Common myeloid progenitor, CD34-positive (primary cell): ENCODE data around the gene RANGAP1. TPM values are rescaled to one million over a fixed set of nuclear protein-coding genes. Genes with fewer than 3 reads are reported as not detected.

Experiments
- CTCF ChIA-PET: fragments of 350-600 bp; sonication (Branson Sonifier 250); formaldehyde crosslinking; loops from one replicate; lab custom pipeline; 2021; ENCODE audit warnings: antibody characterized with exemption; lab: Charles Lee
- POLR2A ChIA-PET: fragments of 350-600 bp; sonication (Branson Sonifier 250); formaldehyde crosslinking; loops from one replicate; lab custom pipeline; 2021; ENCODE audit warnings: antibody characterized with exemption; lab: Charles Lee
- DNase-seq, 3 donors: peaks; one replicate each; pipeline versions ENCODE4 v3.0.0 to v3.0.0-alpha.2; 2013
- H3K27ac ChIP-seq, 2 experiments: 1 replicate in 1 of 2; 2 replicates in 1 of 2; pipeline ENCODE4 v1.7.0; 2013; ENCODE audit warnings: inconsistent platforms in 2 of 2, low read length in 2 of 2, mild to moderate bottlenecking in 2 of 2, low read depth in 1 of 2, moderate library complexity in 1 of 2; ENCODE audit not compliant: severe bottlenecking in 2 of 2, insufficient read depth in 1 of 2, poor library complexity in 1 of 2
- H3K27me3 ChIP-seq, 5 experiments: replicated peaks in 2 of 5; 1 replicate in 3 of 5; 2 replicates in 2 of 5; pipeline versions ENCODE4 v1.6.1 to v1.7.0; 2013; ENCODE audit warnings: low read length in 4 of 5, mild to moderate bottlenecking in 2 of 5, moderate library complexity in 2 of 5, inconsistent platforms in 1 of 5; ENCODE audit not compliant: insufficient read depth in 5 of 5, control insufficient read depth in 4 of 5
- H3K36me3 ChIP-seq, 4 experiments: 1 replicate in 2 of 4; 2 replicates in 2 of 4; pipeline versions ENCODE4 v1.6.1 to v1.7.0; 2013; ENCODE audit warnings: low read length in 3 of 4, control low read depth in 1 of 4, mild to moderate bottlenecking in 1 of 4; ENCODE audit not compliant: control insufficient read depth in 4 of 4, insufficient read depth in 4 of 4
- H3K4me1 ChIP-seq, 4 experiments: 1 replicate in 3 of 4; 2 replicates in 1 of 4; pipeline versions ENCODE4 v1.6.1 to v1.7.1; 2013; ENCODE audit warnings: low read length in 3 of 4, mild to moderate bottlenecking in 3 of 4, control low read depth in 1 of 4, inconsistent platforms in 1 of 4, moderate library complexity in 1 of 4; ENCODE audit not compliant: control insufficient read depth in 4 of 4, insufficient read depth in 4 of 4; ENCODE audit errors: control extremely low read depth in 1 of 4
- H3K4me3 ChIP-seq, 7 experiments: 1 replicate in 4 of 7; 2 replicates in 3 of 7; pipeline versions ENCODE4 v1.5.1 to v1.7.0; 2013; ENCODE audit warnings: mild to moderate bottlenecking in 7 of 7, low read length in 6 of 7, moderate library complexity in 6 of 7, inconsistent platforms in 2 of 7, low read depth in 2 of 7, control low read depth in 1 of 7; ENCODE audit not compliant: insufficient read depth in 4 of 7, control insufficient read depth in 1 of 7; ENCODE audit errors: extremely low read depth in 1 of 7
- H3K9me3 ChIP-seq, 5 experiments: 1 replicate in 4 of 5; 2 replicates in 1 of 5; pipeline versions ENCODE4 v1.6.1 to v1.7.1; 2013; ENCODE audit warnings: low read length in 4 of 5, mild to moderate bottlenecking in 2 of 5, inconsistent platforms in 1 of 5, low read depth in 1 of 5, moderate library complexity in 1 of 5; ENCODE audit not compliant: control insufficient read depth in 4 of 5, insufficient read depth in 2 of 5; ENCODE audit errors: control extremely low read depth in 1 of 5
- WGBS: methylation state at CpG from one replicate; pipeline ENCODE4 v1.1.5; 2013; ENCODE audit not compliant: insufficient coverage; 5-methylcytosine and 5-hydroxymethylcytosine counted together
- polyA plus RNA-seq: library from polyadenylated mRNA; unstranded; fragments of 120-200 nt; gene quantifications from one replicate; pipeline ENCODE4 v1.2.1, GENCODE V29; 2013

Gene RANGAP1
- polyA plus RNA-seq = 32.3 TPM

GRCh38 chr22:41285820-41286638 is at the start of gene RANGAP1:
TSS of gene RANGAP1 (minus strand) at chr22:41286187. CDS start at chr22:41281044, 5,143 bp downstream.
- H3K4me3 ChIP-seq = peak within 1 kb of the TSS; percentile 80 to 95 (median 89)
- peaks cover 0 to 23% (median 13%) of the 10 kb centered on the region in 4 experiments for H3K36me3 ChIP-seq
- peaks cover 12 to 33% (median 28%) of the 10 kb centered on the region in 4 experiments for H3K4me1 ChIP-seq
- under 1% methylated on average over 71 of the region's 77 CpGs for WGBS
- H3K9me3 ChIP-seq = no peaks in the 10 kb centered on the region
- ChIA-PET CTCF (interaction anchor here (1.3 kb wide), 1 partner anchor 17 kb away, joined by 3 read pairs; no protein-coding TSS in a partner anchor), POLR2A (interaction anchor here (0.6 to 1.7 kb wide), 4 partner anchors 13 to 188 kb away, joined by 3 to 9 read pairs (median 4); partner anchors contain the start of gene ZC3H7B)
- H3K27ac ChIP-seq = peak within 1 kb of the TSS; percentile 67 to 86
- DNase-seq = peak; percentile 98 to 100 (median 99)
- H3K27me3 ChIP-seq = no peaks in the 10 kb centered on the region

GRCh38 chr22:41334951-41335635 is 49.1 kb upstream of the RANGAP1 start:
- Histone ChIP-seq H3K4me1 (no peaks in the 10 kb centered on the region), H3K27ac (no peak overlapping the region), H3K9me3 (no peaks in the 10 kb centered on the region), H3K27me3 (no peaks in the 10 kb centered on the region), H3K36me3 (peaks cover 5 to 71% (median 53%) of the 10 kb centered on the region in 4 experiments), H3K4me3 (no peak overlapping the region)
- 95% methylated on average over 8 of the region's 11 CpGs for WGBS
- ChIA-PET POLR2A (no interaction called here), CTCF (interaction anchor here (2.2 kb wide), 1 partner anchor 9 kb away, joined by 8 read pairs; no protein-coding TSS in a partner anchor)
- DNase-seq = no peak

GRCh38 chr22:41334215-41334614 is 48.2 kb upstream of the RANGAP1 start:
- no peaks in the 10 kb centered on the region for H3K27me3 ChIP-seq
- ChIA-PET CTCF (interaction anchor here (2.2 kb wide), 1 partner anchor 10 kb away, joined by 8 read pairs; no protein-coding TSS in a partner anchor), POLR2A (no interaction called here)
- H3K9me3 ChIP-seq = no peaks in the 10 kb centered on the region
- H3K4me1 ChIP-seq = no peaks in the 10 kb centered on the region
- DNase-seq = no peak
- no peak overlapping the region for H3K27ac ChIP-seq
- no peak overlapping the region for H3K4me3 ChIP-seq
- 100% methylated on average over 3 of the region's 3 CpGs for WGBS
- H3K36me3 ChIP-seq = peaks cover 6 to 73% (median 53%) of the 10 kb centered on the region in 4 experiments

GRCh38 chr22:41333806-41334205 is 47.8 kb upstream of the RANGAP1 start:
- H3K27me3 ChIP-seq = no peaks in the 10 kb centered on the region
- H3K27ac ChIP-seq = no peak overlapping the region
- H3K36me3 ChIP-seq = peaks cover 6 to 70% (median 52%) of the 10 kb centered on the region in 4 experiments
- no peak overlapping the region for H3K4me3 ChIP-seq
- H3K4me1 ChIP-seq = no peaks in the 10 kb centered on the region
- H3K9me3 ChIP-seq = no peaks in the 10 kb centered on the region
- 93% methylated on average over 3 of the region's 3 CpGs for WGBS
- ChIA-PET POLR2A (no interaction called here), CTCF (no interaction called here)
- no peak for DNase-seq

GRCh38 chr22:41332217-41332939 is 46.4 kb upstream of the RANGAP1 start:
- no peak overlapping the region for H3K27ac ChIP-seq
- H3K27me3 ChIP-seq = no peaks in the 10 kb centered on the region
- no peaks in the 10 kb centered on the region for H3K4me1 ChIP-seq
- ChIA-PET CTCF (no interaction called here), POLR2A (interaction anchor here (0.6 kb wide), 1 partner anchor 17 kb away, joined by 4 read pairs; no protein-coding TSS in a partner anchor)
- no peaks in the 10 kb centered on the region for H3K9me3 ChIP-seq
- H3K4me3 ChIP-seq = no peak overlapping the region
- 93% methylated on average over 13 of the region's 15 CpGs for WGBS
- peaks cover 14 to 75% (median 56%) of the 10 kb centered on the region in 4 experiments for H3K36me3 ChIP-seq
- no peak for DNase-seq

- Histone ChIP-seq H3K27ac (no peak overlapping the region), H3K4me1 (no peaks in the 10 kb centered on the region), H3K36me3 (peaks cover 16 to 86% (median 70%) of the 10 kb centered on the region in 4 experiments), H3K27me3 (no peaks in the 10 kb centered on the region), H3K4me3 (no peak overlapping the region), H3K9me3 (no peaks in the 10 kb centered on the region)
- no peak for DNase-seq
- WGBS = 100% methylated on average over 6 of the region's 7 CpGs
- ChIA-PET POLR2A (interaction anchor here (0.6 kb wide), 1 partner anchor 55 kb away, joined by 3 read pairs; no protein-coding TSS in a partner anchor), CTCF (interaction anchor here (1.5 kb wide), 1 partner anchor 49 kb away, joined by 5 read pairs; no protein-coding TSS in a partner anchor)
These were observed 44.2 kb upstream of the RANGAP1 start for GRCh38 chr22:41330169-41330568.
